ENCODE data around the gene SCARF2.
A peak's percentile ranks its signal among the peaks of the same experiment; 100 is the strongest.
"Not testable (repeated sequence)": the region's sequence is repeated elsewhere in the genome, so short reads cannot be mapped to it uniquely, and the experiment has no call there.

SCARF2 gene

DNA sequence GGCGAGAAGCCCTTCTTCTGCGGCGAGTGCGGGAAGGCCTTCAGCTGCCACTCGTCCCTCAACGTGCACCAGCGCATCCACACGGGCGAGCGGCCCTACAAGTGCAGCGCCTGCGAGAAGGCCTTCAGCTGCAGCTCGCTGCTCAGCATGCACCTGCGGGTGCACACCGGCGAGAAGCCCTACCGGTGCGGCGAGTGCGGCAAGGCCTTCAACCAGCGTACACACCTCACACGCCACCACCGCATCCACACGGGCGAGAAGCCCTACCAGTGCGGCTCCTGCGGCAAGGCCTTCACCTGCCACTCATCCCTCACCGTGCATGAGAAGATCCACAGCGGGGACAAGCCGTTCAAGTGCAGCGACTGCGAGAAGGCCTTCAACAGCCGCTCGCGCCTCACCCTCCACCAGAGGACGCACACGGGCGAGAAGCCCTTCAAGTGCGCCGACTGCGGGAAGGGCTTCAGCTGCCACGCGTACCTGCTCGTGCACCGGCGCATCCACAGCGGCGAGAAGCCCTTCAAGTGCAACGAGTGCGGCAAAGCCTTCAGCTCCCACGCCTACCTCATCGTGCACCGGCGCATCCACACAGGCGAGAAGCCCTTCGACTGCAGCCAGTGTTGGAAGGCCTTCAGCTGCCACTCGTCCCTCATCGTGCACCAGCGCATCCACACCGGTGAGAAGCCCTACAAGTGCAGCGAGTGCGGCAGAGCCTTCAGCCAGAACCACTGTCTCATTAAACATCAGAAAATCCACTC is 31.5 kb downstream of the SCARF2 start:
- DNase-seq: no peak

DNA sequence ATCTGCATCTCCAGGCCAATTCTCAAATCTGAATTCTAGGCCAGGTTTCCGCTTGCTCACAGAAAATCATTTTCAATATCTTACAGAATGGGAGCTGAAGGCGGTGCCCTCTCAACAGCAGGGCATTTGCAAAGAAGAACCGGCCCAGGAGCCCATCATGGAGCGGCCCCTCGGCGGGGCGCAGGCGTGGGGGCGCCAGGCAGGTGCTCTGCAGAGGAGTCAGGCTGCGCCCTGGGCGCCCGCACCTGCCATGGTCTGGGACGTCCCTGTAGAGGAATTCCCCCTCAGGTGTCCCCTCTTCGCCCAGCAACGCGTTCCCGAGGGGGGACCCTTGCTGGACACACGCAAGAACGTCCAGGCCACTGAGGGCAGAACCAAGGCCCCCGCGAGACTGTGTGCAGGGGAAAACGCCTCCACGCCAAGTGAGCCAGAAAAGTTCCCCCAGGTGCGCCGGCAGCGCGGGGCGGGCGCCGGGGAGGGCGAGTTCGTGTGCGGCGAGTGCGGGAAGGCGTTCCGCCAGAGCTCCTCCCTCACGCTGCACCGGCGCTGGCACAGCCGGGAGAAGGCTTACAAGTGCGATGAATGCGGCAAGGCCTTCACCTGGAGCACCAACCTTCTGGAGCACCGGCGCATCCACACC is 32.2 kb downstream of the SCARF2 start:
- DNase-seq: no peak

DNA sequence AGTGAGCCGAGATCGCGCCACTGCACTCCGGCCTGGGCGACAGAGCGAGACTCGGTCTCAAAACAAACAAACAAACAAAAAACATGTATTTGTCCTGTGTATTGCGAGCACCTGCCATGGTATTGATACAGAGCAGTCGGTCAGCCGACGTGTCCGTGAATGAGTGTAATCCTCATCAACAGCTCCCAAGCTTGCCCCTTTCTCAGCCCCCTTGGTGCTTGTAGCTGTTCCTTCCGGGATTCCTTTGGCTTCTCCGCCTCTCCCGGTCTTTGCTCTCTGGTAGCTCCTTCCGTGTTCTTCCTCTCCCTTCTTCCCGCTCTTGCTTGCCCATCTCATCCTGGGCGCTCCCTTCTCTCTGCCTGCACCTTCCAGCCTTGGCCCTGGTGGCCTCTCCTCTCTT is 32.7 kb downstream of the SCARF2 start:
- no peak for DNase-seq

DNA sequence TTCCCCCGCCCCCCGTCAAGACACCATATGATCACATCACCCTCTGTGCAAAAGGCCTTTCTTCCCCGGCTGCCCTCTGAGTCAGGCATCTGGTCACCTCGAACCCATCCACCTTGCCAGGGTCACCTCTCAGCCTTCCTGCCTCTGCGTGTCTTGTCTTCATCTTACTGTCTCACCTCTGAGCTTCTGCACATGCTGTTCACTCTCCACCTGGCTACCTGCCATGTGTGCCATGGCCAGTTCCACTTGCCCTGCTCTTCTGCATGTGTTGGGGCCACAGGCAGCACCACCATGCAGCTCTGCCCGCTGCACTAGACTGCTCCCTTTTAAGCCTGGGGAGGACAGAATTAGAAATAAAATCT is 33.9 kb downstream of the SCARF2 start:
- DNase-seq: no peak

DNA sequence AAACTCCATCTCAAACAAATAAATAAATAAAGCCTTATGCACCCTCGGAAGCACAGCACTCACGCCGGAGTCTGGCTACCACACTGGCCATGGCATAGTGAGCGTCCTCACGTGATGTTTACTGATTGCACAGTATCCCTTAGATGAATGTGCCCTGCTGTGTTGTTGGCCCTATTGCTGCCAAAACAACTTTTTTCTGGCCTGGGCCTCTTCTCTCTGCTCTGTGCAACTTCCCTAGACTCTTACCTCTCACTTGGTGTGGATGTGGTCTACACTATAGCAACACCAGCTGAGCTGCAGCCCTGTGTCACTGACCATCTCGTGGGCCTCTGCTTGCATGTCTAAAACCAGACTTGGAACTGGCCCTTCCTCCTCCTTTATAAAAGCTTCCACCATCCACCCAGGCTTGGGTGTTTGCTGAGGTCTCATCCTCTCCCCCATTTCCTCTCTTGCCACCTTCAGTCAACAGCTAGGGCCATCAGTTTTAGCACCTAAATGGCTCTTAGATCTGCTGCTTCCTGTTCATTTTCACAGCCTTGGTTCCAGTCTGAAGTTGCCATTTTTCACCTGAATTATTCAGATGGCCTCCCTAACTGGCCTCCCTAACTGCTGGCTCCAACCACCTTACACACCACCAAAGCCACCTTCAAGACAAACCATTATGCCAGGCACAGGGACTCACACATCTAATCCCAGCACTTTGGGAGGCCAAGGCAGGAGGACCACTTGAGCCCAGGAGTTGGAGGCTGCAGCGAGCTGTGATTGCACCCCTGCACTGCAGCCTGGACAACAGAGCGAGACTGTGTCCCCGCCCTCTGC is 34.5 kb downstream of the SCARF2 start:
- DNase-seq: no peak

DNA sequence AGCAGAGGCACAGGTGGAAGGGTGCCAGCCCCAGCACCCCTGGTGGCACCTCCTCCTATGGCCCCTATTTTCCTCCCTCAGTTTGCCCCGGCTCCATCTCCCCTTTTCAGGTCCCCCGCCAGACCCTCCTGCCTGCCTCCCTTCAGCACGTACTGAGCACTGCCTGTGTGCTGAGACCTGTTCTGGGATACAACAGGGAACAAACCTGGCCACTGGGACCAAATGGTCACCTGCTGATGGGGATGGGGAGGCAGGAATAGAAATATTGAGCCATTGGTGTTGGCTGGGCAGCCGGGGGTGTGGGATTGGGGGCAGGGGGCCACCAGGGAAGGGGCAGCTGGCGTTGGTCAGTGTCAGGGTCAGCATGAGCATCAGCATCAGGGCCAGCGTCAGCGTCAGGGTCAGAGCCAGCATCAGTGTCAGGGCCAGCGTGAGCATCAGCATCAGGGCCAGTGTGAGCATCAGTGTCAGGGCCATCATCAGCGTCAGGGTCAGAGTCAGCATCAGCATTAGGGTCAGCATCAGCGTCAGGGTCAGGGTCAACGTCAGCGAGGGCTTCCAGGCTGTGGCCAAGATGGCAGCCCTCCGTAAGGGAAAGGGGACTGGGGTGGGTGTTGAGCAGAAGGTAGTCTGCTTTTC is 36.1 kb downstream of the SCARF2 start:
- DNase-seq: no peak

DNA sequence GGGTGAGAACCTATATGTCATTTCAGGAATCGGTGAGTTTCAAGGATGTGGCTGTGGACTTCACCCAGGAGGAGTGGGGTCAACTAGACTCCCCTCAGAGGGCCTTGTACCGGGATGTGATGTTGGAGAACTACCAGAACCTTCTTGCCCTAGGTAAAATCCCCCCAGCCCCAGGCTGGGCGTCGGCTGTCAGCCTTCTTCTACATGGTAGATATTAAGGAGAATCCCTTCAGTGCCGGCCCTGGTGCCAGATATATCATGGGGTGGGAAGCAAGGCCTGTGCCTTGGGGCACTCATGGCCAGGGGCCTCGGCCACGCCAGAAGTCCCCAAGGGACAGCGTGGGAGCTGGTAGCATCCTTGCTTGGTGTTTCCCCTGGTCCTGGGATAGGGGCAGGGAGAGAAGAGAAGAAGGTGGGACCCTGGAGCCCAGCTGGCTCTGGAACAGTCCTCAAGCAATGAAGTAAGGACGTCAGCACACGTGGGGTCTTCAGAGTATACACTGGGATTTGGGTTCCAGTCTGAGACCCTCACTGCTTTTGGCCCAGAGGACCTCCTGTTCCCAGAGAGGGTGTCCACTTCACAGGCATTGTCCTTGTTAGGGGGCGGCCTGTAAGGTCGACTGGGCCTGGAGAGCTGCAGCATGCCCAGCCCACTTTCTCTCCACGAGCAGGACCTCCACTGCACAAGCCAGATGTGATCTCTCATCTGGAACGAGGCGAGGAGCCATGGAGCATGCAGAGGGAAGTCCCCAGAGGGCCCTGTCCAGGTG is 36.8 kb downstream of the SCARF2 start:
- no peak for DNase-seq

DNA sequence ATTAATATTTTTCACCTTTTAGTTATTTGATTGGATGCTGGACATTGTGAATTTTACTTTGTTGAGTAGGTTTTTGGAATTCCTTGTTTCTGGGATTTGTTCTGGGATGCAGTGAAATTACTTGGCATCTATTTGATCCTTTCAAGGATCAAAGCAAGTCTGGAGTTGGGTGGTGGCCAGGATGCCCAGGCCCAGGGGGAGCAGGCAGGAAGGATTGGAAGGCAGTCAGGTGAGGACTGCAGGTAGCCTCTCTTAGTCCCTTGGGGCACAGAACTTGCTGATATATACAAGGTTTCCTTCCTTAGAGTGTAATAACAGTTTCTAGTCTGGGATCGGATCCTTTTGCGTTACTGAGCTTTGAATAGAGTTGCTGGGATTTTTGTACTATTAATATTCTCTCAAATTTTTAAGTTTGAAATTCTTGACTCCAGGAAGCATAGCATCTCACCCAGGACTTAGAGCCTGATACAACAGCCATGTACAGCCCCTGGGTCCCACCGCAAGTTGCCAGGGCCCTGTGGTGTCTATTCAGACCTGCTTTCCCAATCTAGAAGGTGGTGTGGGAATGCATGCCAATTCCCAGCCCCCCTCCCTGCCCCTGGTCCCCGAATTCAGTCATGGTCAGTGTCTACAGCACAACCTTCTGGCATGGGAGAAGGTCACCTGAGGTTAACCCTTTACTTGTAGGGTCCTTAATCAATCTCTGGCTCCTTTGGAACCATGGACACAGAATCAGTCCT is 37.6 kb downstream of the SCARF2 start:
- no peak for DNase-seq

DNA sequence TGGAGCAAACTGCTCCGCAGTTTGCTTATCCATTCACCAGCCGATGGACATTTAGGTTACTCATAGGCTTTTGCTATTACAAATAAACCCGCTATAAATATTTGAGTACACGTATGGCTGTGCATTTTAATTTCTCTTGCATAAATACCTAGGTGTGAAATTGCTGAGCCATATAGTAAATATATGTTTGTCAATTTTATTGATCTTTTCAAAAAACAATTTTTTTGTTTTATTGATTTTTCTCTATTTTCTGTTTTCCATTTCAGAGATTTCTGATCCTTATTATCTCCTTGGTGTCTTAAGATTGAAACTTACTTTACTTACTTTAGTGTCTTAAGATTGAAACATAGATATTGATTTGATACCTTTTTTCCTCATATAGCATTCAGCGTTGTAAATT is 39.2 kb downstream of the SCARF2 start:
- DNase-seq: no peak

DNA sequence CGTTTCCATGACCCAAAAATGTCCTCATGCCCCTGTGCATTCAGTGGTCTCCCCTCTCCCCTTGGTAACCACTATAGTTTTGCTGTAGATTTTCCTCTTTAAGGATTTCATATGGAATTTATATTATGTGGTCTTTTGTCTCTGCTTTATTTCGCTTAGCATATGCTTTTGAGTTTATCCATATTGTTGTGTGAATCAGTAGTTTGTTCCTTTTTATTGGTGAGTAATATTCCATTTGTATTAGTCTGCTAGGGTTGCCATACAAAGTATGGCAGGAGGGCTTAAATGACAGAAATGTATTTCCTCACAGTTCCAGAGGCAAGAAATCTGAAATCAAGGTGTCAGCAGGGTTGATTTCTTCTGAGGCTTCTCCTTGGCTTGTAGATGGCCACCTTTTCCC is 40.1 kb downstream of the SCARF2 start:
- no peak for DNase-seq

DNA sequence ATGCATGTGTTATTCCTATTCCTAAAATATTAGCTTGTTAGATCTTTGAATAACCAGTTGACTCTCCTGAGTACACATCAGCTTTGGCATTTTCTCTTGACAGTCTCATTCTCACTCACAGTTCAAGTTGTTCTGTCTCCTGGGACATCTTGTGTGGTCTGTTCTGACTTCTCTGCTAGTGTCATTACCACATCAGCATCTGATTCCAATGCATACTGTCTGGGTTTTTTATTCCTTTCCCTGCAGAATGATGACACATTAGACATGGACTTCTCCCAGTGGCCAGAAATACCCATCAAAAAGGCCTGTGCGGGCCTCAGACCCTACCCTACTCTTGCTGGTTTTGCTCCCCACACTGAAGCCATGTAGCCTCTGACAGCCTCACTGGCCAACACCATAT is 41.0 kb downstream of the SCARF2 start:
- DNase-seq: no peak

DNA sequence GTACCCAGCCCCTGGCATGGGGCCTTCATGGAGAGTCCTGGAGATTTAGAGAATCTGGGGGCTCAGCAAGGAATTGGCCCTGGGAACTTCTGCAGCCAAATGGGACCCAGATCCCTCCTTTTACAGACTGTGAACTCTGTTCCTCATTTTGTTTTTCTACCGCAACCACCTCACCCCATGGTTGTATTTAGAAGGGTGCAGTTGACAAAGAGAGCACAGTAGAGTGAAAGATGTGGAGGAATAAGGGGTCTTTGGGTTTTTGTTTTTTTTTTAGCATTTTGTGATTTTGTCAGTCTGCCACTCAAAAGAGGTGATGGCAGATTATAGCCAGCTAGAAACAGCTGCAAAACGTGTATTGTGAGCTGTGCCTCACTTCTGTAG is 41.7 kb downstream of the SCARF2 start:
- DNase-seq: no peak

DNA sequence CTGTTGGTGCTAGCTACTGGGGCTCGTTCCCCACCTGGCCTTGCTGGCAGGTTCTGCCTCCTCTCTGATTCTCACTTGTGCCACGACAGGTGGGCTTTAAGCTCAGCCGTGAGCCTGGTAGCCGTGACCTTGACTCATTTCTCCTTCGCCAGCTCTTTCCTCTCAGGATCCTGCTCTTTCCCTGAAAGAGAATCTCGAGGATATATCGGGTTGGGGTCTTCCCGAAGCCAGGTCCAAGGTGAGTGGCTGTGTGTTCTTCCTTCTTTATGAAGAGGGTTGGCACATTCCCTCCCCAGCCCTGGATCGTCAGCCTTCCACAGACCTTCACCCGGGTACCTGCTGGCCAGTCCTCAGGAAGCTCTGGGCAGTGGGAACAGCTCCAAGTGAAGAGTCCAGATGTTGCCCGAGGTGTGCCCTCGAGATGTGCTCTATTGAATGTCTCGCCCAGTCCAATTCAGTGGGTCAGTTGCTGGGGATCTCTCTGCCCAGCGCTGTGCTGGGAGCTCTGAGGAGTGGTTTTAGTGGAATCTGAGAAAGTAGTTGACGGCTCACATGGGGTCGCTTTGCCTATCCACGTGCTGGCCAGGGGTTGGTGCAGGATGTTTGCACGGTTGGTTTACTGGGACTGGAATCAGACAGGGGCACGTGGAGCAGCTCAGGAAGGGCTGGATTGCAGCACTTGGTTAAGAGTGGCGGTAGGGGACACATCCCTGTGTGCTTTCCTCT is 42.3 kb downstream of the SCARF2 start:
- no peak for DNase-seq

DNA sequence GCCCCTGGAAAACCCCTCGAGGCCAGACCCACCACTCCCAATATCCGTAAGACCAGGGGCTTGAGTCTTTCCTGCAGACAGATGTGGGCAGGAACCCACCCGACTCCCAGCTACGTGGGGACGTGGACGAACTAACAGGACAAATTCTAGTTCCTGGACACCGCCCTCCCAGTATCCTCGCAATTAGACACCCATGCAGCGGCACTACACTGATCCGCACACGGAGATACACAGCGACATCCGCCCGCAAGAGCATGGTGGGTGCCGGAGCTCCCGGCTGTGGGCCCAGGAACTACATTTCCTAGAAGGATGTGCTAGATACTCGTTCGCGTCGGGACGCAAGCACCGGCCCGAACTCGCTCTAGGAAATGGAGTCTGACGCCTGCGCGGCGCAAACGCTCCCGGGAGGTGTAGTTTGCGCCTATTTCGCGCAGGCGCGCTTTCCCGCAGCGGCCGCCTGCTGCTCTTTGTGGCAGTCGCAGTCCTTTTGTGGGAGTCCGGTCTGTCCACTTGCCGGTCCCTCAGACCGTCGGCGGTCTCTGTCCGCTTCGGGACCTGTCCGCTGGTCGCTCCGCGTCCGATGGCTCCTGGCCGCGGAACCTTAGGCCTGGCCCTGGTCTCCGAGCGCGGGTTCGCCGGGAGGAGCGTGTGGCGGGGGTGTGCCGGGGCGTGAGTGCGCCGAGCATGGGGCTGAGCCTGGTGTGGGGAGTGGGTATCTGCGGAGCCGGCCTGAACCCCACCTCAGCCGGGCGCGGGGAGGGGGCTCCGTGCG is 43.7 kb downstream of the SCARF2 start, which contains the start of gene ZNF74:
Gene ZNF74 (plus strand): TSS at position 447 of the 772 bp plus-strand sequence. CDS start 478 bp downstream, outside the sequence.
- peak; percentile 65 for DNase-seq

DNA sequence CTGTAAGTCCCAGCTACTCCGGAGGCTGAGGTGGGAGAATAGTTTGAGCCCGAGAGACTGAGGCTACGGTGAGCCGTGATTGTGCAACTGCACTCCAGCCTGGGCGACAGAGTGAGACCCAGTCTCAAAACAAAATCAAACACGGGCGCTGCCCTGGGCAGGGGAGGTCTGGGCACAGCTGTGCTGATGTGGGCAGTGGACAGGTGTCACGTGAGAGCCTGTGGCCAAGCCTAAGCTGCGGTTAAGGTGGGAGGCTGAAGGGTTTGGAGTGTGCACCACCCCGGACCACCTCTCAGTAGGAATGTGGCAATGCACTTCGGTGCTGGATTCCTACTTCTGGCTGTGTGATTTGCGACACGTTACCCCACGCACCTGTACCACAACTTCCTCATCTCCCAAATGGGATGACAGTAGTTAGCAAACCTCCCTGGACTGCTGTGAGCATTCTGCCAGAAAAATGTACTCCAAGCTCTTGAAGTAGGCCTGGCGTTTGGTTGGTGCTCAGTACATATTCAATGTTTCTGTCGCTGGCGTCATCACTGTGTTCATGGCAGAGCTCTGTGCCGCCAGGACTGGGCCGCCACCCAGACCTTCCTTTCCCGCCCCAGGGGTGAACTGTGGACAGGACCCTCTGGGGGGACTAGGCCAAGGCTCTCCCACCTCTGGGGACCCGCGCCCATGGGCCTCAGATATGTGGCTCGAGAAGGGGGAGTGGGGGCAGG is 44.5 kb downstream of the SCARF2 start:
- no peak for DNase-seq

DNA sequence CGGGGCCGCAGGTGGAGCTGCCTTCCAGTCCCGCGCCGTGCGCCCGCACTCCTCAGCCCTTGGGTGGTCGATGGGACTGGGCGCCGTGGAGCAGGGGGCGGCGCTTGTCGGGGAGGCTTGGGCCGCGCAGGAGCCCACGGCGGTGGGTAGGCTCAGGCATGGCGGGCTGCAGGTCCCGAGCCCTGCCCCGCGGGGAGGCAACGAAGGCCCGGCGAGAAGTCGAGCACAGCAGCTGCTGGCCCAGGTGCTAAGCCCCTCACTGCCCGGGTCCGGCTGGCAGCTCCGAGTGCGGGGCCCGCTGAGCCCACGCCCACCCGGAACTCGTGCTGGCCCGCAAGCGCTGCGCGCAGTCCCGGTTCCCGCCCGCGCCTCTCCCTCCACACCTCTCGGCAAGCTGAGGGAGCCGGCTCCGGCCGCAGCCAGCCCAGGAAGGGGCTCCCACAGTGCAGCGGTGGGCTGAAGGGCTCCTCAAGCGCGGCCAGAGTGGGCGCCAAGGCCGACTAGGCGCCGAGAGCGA is 45.2 kb downstream of the SCARF2 start:
- DNase-seq: not testable (repeated sequence)

DNA sequence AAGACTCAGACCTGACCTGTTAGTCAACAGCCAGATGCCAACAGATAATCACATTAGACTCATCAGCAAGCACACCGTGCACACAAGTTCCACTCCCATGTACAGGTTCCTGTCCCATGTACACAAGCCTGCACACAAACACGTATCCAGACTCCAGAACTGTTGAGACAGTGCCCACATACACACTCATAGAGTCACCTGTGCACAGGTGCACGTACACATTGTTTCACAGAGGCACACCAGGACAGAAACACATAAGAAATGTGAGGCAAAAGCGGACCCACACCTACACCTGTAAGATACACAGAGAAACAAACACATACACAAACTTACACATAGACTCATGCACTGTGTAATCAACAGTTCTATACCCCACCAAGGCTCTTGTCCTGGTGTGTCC is 46.4 kb downstream of the SCARF2 start:
- no peak for DNase-seq

DNA sequence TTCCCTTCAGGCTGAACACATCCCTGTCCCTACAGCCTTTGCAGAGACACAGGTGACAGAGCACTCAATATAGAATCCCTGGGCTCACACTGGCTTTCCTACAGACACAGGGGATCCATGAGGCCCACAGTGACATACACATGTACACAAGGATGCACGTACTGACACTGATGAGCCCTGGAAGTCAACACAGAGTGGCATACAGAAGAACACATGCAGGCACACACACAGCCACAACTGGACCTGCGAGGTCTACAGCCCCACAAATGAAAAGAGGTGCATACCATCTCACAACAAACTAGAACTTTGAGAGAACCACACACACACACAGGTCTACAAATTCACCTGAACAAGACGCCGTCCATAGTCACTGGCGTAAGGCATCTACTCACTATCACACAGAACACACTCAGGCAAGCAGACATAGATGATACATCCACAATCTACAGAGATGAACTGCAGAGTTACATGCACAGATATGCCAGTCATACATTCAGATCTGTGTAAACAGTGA is 47.2 kb downstream of the SCARF2 start:
- DNase-seq: no peak

DNA sequence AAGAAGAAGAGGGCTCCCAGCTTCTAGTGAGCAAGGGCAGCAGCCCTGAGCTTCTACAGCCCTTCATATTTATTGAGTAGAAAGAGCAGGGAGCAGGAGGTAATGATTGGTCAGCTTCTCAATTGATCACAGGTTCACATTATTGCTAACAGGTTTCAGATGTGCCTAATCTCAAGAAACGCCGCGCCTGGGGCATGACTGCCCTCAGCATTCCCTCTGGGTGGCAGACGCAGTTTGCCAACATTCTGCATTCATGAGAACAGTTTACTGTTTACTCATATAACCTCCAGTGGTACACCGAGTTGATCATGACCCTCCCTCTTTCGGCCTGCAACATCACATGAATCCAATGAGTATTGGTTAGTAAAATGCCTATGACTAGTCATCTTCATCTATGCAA is 48.3 kb downstream of the SCARF2 start:
- DNase-seq: no peak

Data from NCI-H226 (cell line).